ENCODE data around the gene CYLD. TPM values are rescaled to one million over a fixed set of nuclear protein-coding genes. Genes with fewer than 3 reads are reported as not detected.

The CYLD gene
- polyA plus RNA-seq, 1 donor from 2014 or later = 27.6 TPM

GRCh38 chr16:50721549-50722404 is 20.1 kb upstream of the CYLD start:
- Histone ChIP-seq H3K4me3 (ENCODE audit: low read length) (no peak overlapping the region), H3K4me2 (ENCODE audit: low read length) (no peak overlapping the region), H3K27ac (ENCODE audit: low read length) (no peak overlapping the region), H3K79me2 (replicated peaks; ENCODE audit: insufficient read depth, low read length) (no peaks in the 10 kb centered on the region), H3K9me2 (ENCODE audit: insufficient read depth, low read length) (no peaks in the 10 kb centered on the region), H4K20me1 (ENCODE audit: insufficient read depth) (no peaks in the 10 kb centered on the region), H3K27me3 (ENCODE audit: insufficient read depth, low read depth, low read length) (no peaks in the 10 kb centered on the region), H2AFZ (ENCODE audit: low read depth, low read length) (no peak overlapping the region), H3F3A (ENCODE audit: insufficient read depth, low read length, poor library complexity, severe bottlenecking) (no peaks in the 10 kb centered on the region), H3K9me3 (ENCODE audit: low read length) (no peaks in the 10 kb centered on the region), H3K36me3 (ENCODE audit: insufficient read depth, low read length) (no peaks in the 10 kb centered on the region), H3K9ac (ENCODE audit: low read length) (no peak overlapping the region)
- TF ChIP-seq SMC3 (conservative IDR thresholded peaks at IDR 0.05; ENCODE audit: poor library complexity) (no peak), RAD21 (conservative IDR thresholded peaks at IDR 0.05) (no peak), CTCF (IDR thresholded peaks at IDR 0.05; ENCODE audit: poor library complexity, severe bottlenecking) (no peak)

DNA sequence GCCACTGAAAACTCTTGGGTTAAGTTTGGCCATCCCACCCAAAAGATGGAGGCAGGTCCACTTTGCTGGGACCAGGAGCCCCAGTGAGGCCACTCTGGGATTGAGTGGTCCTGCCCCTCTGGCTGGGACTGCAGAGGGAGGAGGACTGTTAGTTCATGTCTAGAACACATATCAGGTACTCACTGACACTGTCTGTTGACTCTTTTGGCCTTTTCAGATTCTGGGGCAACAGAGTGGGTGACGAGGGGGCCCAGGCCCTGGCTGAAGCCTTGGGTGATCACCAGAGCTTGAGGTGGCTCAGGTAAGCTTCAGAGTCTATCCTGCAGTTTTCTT is 19.5 kb upstream of the CYLD start:
- H3F3A ChIP-seq (ENCODE audit: insufficient read depth, low read length, poor library complexity, severe bottlenecking) = no peaks in the 10 kb centered on the region
- TF ChIP-seq RAD21 (conservative IDR thresholded peaks at IDR 0.05) = no peak
- TF ChIP-seq MXI1 (conservative IDR thresholded peaks at IDR 0.05; ENCODE audit: poor library complexity, severe bottlenecking) = no peak
- no peak for TF ChIP-seq POLR2AphosphoS5 (IDR thresholded peaks at IDR 0.05)
- no peak for TF ChIP-seq TAF1 (IDR thresholded peaks at IDR 0.05; ENCODE audit: low read depth)
- no peak for TF ChIP-seq EZH2 (IDR thresholded peaks at IDR 0.05; ENCODE audit: borderline replicate concordance, insufficient read depth, low read length, poor library complexity, severe bottlenecking)
- no peak for TF ChIP-seq CTCF (IDR thresholded peaks at IDR 0.05; ENCODE audit: poor library complexity, severe bottlenecking)
- TF ChIP-seq SMC3 (conservative IDR thresholded peaks at IDR 0.05; ENCODE audit: poor library complexity) = no peak
- no peak for TF ChIP-seq EP300 (conservative IDR thresholded peaks at IDR 0.05; ENCODE audit: poor library complexity, severe bottlenecking)
- TF ChIP-seq, protein P1, sequence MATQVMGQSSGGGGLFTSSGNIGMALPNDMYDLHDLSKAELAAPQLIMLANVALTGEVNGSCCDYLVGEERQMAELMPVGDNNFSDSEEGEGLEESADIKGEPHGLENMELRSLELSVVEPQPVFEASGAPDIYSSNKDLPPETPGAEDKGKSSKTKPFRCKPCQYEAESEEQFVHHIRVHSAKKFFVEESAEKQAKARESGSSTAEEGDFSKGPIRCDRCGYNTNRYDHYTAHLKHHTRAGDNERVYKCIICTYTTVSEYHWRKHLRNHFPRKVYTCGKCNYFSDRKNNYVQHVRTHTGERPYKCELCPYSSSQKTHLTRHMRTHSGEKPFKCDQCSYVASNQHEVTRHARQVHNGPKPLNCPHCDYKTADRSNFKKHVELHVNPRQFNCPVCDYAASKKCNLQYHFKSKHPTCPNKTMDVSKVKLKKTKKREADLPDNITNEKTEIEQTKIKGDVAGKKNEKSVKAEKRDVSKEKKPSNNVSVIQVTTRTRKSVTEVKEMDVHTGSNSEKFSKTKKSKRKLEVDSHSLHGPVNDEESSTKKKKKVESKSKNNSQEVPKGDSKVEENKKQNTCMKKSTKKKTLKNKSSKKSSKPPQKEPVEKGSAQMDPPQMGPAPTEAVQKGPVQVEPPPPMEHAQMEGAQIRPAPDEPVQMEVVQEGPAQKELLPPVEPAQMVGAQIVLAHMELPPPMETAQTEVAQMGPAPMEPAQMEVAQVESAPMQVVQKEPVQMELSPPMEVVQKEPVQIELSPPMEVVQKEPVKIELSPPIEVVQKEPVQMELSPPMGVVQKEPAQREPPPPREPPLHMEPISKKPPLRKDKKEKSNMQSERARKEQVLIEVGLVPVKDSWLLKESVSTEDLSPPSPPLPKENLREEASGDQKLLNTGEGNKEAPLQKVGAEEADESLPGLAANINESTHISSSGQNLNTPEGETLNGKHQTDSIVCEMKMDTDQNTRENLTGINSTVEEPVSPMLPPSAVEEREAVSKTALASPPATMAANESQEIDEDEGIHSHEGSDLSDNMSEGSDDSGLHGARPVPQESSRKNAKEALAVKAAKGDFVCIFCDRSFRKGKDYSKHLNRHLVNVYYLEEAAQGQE (IDR thresholded peaks at IDR 0.05; ENCODE audit: borderline replicate concordance) = no peak

More for the DNA sequence above, 19.5 kb upstream of the CYLD start:
- Histone ChIP-seq H3K9me2 (ENCODE audit: insufficient read depth, low read length) (no peaks in the 10 kb centered on the region), H3K9ac (ENCODE audit: low read length) (no peak overlapping the region), H3K4me3 (ENCODE audit: low read length) (no peak overlapping the region), H3K79me2 (replicated peaks; ENCODE audit: insufficient read depth, low read length) (no peaks in the 10 kb centered on the region), H2AFZ (ENCODE audit: low read depth, low read length) (no peak overlapping the region), H4K20me1 (ENCODE audit: insufficient read depth) (no peaks in the 10 kb centered on the region), H3K4me2 (ENCODE audit: low read length) (no peak overlapping the region), H3K27ac (ENCODE audit: low read length) (no peak overlapping the region), H3K36me3 (ENCODE audit: insufficient read depth, low read length) (no peaks in the 10 kb centered on the region), H3K9me3 (ENCODE audit: low read length) (no peaks in the 10 kb centered on the region), H3K27me3 (ENCODE audit: insufficient read depth, low read depth, low read length) (no peaks in the 10 kb centered on the region)

All from neural cell (in vitro differentiated cells).